ENCODE data around the gene RFX2.

- TF ChIP-seq CTCF (IDR thresholded peaks at IDR 0.05; ENCODE audit: low read depth, low read length, poor library complexity, severe bottlenecking) (no peak), EZH2phosphoT487 (IDR thresholded peaks at IDR 0.05; ENCODE audit: borderline replicate concordance, low read length) (no peak)
These were observed 120.0 kb downstream of the RFX2 start for GRCh38 chr19:5990289-5990797.

Measured in DOHH2 (cell line).